Testis (tissue), 2 donors: ENCODE data around the gene SLC9A9.

Experiments
- CTCF ChIP-seq, 3 experiments: fragments of 450-650 bp in 2 of 3; fragments of 200-600 bp in 1 of 3; sonication (generic) in 1 of 3; IDR thresholded peaks; one replicate each; pipeline ENCODE4 v1.5.1; 2016 to 2019; ENCODE audit warnings: antibody characterized with exemption in 3 of 3, mild to moderate bottlenecking in 2 of 3, moderate library complexity in 1 of 3
- POLR2A ChIP-seq: fragments of 450-650 bp; IDR thresholded peaks from one replicate; pipeline ENCODE4 v1.6.1; 2017; ENCODE audit warnings: antibody characterized with exemption, mild to moderate bottlenecking, moderate library complexity

- no peak for TF ChIP-seq CTCF (IDR thresholded peaks at IDR 0.05)
- TF ChIP-seq POLR2A: no peak
These were observed 213.3 kb downstream of the SLC9A9 start for GRCh38 chr3:143634991-143635390.
